Fibroblast of pulmonary artery (primary cell): ENCODE measurements around the gene C16orf87.

Source experiments
- DNase-seq: peaks from one replicate; pipeline ENCODE4 v3.0.0-alpha.2; 2010; ENCODE audit warnings: low read depth
- H3K4me3 ChIP-seq: replicated peaks from 2 replicates; pipeline ENCODE4 v1.5.1; 2011; ENCODE audit warnings: low read depth, mild to moderate bottlenecking, control low read depth, low read length, moderate library complexity
- CTCF ChIP-seq: IDR thresholded peaks from 2 replicates; pipeline ENCODE4 v1.5.1; 2011; ENCODE audit warnings: mild to moderate bottlenecking, control low read depth, low read length, inconsistent platforms; ENCODE audit errors: missing control alignments

C16orf87 gene

GRCh38 chr16:46813611-46814010, 17.4 kb downstream of the C16orf87 start:
- TF ChIP-seq CTCF = no peak
- no peak for DNase-seq
- no peak overlapping the region for H3K4me3 ChIP-seq

- TF ChIP-seq CTCF = no peak
- no peak for DNase-seq
- H3K4me3 ChIP-seq = no peak overlapping the region
Observed at GRCh38 chr16:46812781-46813540, 18.0 kb downstream of the C16orf87 start.

DNA sequence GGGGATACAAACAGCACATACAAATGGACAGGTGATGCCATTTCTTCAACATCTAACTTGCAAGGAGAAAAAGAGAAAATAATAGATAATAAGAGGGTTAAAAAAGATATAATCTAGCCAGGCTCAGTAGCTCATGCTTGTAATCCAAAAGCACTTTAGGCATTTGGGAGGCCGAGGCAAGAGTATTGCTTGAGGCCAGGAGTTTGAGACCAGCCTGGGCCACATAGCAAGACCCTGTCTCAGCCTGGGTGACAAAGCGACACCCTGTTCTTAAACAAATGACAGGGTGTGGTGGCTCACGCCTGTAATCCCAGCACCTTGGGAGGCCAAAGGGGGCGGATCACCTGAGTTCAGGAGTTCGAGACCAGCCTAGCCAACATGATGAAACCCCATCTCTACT, 19.3 kb downstream of the C16orf87 start:
- no peak for TF ChIP-seq CTCF
- DNase-seq = no peak
- no peak overlapping the region for H3K4me3 ChIP-seq

DNA sequence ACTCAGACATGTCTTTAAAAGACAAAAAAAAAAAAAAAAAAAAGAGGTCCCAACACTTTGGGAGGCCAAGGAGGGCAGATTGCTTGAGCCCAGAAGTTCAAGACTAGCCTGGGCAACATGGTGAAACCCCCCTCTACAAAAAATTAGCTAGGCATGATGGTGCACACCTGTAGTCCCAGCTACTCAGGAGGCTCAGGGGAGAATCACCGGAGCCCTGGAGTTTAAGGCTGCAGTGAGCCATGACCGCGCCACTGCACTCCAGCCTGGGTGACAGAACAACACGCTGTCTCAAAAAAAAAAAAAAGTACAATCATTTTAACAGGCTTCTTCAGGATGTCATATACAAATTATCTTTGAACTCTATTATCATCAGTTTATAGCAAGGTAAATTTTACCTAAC, 22.0 kb downstream of the C16orf87 start:
- H3K4me3 ChIP-seq = no peak overlapping the region
- DNase-seq = no peak
- no peak for TF ChIP-seq CTCF

- H3K4me3 ChIP-seq = no peak overlapping the region
- no peak for TF ChIP-seq CTCF
- DNase-seq = no peak
Observed at GRCh38 chr16:46807336-46807735, 23.6 kb downstream of the C16orf87 start.

DNA sequence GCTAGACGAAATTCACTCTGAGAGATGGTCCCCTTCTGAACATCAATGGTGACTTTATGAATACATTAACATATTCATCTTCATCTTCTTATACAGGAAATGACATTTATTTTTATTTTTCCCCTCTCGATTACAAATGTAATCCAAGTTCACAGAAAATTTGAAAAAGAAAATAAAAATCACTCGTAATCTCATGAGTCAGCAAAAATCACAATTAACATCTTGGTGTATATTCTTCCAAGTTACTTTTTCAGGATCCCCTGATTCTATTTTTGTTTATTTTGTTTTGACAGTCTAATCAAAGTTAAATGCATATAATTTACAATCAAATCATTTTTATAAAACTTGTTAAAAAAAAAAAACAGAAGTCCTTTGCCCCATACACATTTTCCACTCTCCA, 27.6 kb downstream of the C16orf87 start:
- no peak for TF ChIP-seq CTCF
- DNase-seq = no peak

More for the DNA sequence above, 27.6 kb downstream of the C16orf87 start:
- no peak overlapping the region for H3K4me3 ChIP-seq
